ENCODE measurements around the gene LEO1.
A peak's percentile ranks its signal among the peaks of the same experiment; 100 is the strongest.

LEO1 gene

GRCh38 chr15:51939216-51939615 is 32.4 kb downstream of the LEO1 start:
- ChIA-PET POLR2A (no interaction called here), CTCF (interaction anchor here (1.0 kb wide), 1 partner anchor 289 kb away, joined by 3 read pairs; no protein-coding TSS in a partner anchor)
- no peak for DNase-seq (ENCODE audit: extremely low spot score)
- TF ChIP-seq CTCF (IDR thresholded peaks at IDR 0.05; ENCODE audit: control extremely low read depth, extremely low read depth, low read depth, missing control alignments), result no peak

GRCh38 chr15:51938286-51938685 is 33.3 kb downstream of the LEO1 start:
- DNase-seq (ENCODE audit: extremely low spot score), result no peak
- ChIA-PET CTCF (no interaction called here), POLR2A (no interaction called here)
- no peak for TF ChIP-seq CTCF (IDR thresholded peaks at IDR 0.05; ENCODE audit: control extremely low read depth, extremely low read depth, low read depth, missing control alignments)

- DNase-seq (ENCODE audit: extremely low spot score), result no peak
- ChIA-PET CTCF (interaction anchor here (0.8 to 2.2 kb wide), 9 partner anchors 9 to 203 kb away, joined by 3 to 10 read pairs (median 4); no protein-coding TSS in a partner anchor), POLR2A (interaction anchor here (0.6 kb wide), 1 partner anchor 94 kb away, joined by 6 read pairs; no protein-coding TSS in a partner anchor)
- TF ChIP-seq CTCF (IDR thresholded peaks at IDR 0.05; ENCODE audit: control extremely low read depth, extremely low read depth, low read depth, missing control alignments), result no peak
Measured at GRCh38 chr15:51936105-51936478, 35.5 kb downstream of the LEO1 start.

GRCh38 chr15:51935466-51936104 is 36.0 kb downstream of the LEO1 start:
- ChIA-PET POLR2A (interaction anchor here (0.6 kb wide), 1 partner anchor 93 kb away, joined by 6 read pairs; no protein-coding TSS in a partner anchor), CTCF (interaction anchor here (0.8 to 2.2 kb wide), 9 partner anchors 9 to 204 kb away, joined by 3 to 10 read pairs (median 4); no protein-coding TSS in a partner anchor)
- TF ChIP-seq CTCF (IDR thresholded peaks at IDR 0.05; ENCODE audit: control extremely low read depth, extremely low read depth, low read depth, missing control alignments), result no peak
- DNase-seq (ENCODE audit: extremely low spot score), result peak; percentile 75

GRCh38 chr15:51932161-51932560 is 39.4 kb downstream of the LEO1 start:
- no peak for TF ChIP-seq CTCF (IDR thresholded peaks at IDR 0.05; ENCODE audit: control extremely low read depth, extremely low read depth, low read depth, missing control alignments)

GRCh38 chr15:51931638-51932037 is 39.9 kb downstream of the LEO1 start:
- no peak for DNase-seq (ENCODE audit: extremely low spot score)
- no peak for TF ChIP-seq CTCF (IDR thresholded peaks at IDR 0.05; ENCODE audit: control extremely low read depth, extremely low read depth, low read depth, missing control alignments)
- ChIA-PET POLR2A (no interaction called here), CTCF (no interaction called here)

More at GRCh38 chr15:51932161-51932560, 39.4 kb downstream of the LEO1 start:
- ChIA-PET CTCF (interaction anchor here (1.9 kb wide), 1 partner anchor 8 kb away, joined by 5 read pairs; no protein-coding TSS in a partner anchor), POLR2A (no interaction called here)
- DNase-seq (ENCODE audit: extremely low spot score), result no peak

All from GM10248 (cell line).